Peyer's patch (tissue), 4 donors: Measurements from ENCODE around the gene KLHL40. TPM values are rescaled to one million over a fixed set of nuclear protein-coding genes. Genes with fewer than 3 reads are reported as not detected.

Experiments used
- DNase-seq, 3 donors: peaks; one replicate each; pipeline ENCODE4 v3.0.0-alpha.2; 2017 to 2019
- H3K27ac ChIP-seq, 4 donors: fragments of 200-600 bp; sonication (generic); one replicate each; pipeline ENCODE4 v1.5.1; 2016 to 2019
- H3K27me3 ChIP-seq, 2 donors: fragments of 200-600 bp; sonication (generic); one replicate each; pipeline ENCODE4 v1.5.1; 2019
- H3K36me3 ChIP-seq, 3 donors: fragments of 200-600 bp; sonication (generic); one replicate each; pipeline ENCODE4 v1.5.1; 2016 to 2019
- H3K4me1 ChIP-seq, 4 donors: fragments of 200-600 bp; sonication (generic); one replicate each; pipeline ENCODE4 v1.5.1; 2016 to 2019
- H3K4me3 ChIP-seq, 4 donors: fragments of 200-600 bp; sonication (generic); 1 replicate in 3 of 4; 2 replicates in 1 of 4; pipeline ENCODE4 v1.5.1; 2016 to 2019; ENCODE audit warnings: mild to moderate bottlenecking in 1 of 4
- H3K9me3 ChIP-seq, 4 donors: fragments of 200-600 bp; sonication (generic); one replicate each; pipeline ENCODE4 v1.5.1; 2016 to 2019; ENCODE audit warnings: mild to moderate bottlenecking in 1 of 4
- POLR2A ChIP-seq, 2 donors: fragments of 450-650 bp; IDR thresholded peaks; one replicate each; pipeline ENCODE4 v1.5.1; 2017; ENCODE audit warnings: antibody characterized with exemption in 2 of 2, mild to moderate bottlenecking in 2 of 2, moderate library complexity in 2 of 2
- total RNA-seq, 4 donors: library from RNA; depleted of rRNA; stranded (reverse); fragments of >200 nt; gene quantifications; one replicate each; pipeline ENCODE4 v1.1.0, GENCODE V29; 2016
- TF ChIP-seq, protein P1 (sequence below), 6 experiments: fragments of 450-650 bp in 4 of 6; fragments of 200-600 bp in 2 of 6; sonication (generic) in 1 of 6; IDR thresholded peaks; one replicate each; pipeline ENCODE4 v1.5.1; 2017 to 2019; ENCODE audit warnings: antibody characterized with exemption in 6 of 6, mild to moderate bottlenecking in 3 of 6, moderate library complexity in 1 of 6

Gene KLHL40
- total RNA-seq, 4 donors from 2014 or later: not detected

DNA sequence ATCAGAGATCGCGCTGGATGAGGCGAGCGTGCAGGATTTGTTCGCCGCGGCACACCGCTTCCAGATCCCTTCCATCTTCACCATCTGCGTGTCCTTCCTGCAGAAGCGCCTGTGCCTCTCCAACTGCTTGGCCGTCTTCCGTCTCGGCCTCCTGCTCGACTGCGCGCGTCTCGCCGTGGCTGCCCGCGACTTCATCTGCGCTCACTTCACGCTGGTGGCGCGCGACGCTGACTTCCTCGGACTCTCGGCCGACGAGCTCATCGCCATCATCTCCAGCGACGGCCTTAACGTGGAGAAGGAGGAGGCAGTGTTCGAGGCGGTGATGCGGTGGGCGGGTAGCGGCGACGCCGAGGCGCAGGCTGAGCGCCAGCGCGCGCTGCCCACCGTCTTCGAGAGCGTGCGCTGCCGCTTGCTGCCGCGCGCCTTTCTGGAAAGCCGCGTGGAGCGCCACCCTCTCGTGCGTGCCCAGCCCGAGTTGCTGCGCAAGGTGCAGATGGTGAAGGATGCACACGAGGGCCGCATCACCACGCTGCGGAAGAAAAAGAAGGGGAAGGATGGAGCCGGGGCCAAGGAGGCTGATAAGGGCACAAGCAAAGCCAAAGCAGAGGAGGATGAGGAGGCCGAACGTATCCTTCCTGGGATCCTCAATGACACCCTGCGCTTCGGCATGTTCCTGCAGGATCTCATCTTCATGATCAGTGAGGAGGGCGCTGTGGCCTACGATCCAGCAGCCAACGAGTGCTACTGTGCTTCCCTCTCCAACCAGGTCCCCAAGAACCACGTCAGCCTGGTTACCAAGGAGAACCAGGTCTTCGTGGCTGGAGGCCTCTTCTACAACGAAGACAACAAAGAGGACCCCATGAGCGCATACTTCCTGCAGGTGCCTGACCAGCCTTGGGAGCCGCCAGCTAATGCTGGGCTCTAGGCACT is 819 bp downstream of the KLHL40 start:
- Histone ChIP-seq H3K4me3 (peak overlapping the region in 2 of 4 donors; percentile 13 to 23), H3K27me3 (no peaks in the 10 kb centered on the region), H3K9me3 (no peaks in the 10 kb centered on the region), H3K4me1 (peaks cover 0 to 18% (median 0%) of the 10 kb centered on the region in 4 donors), H3K36me3 (no peaks in the 10 kb centered on the region), H3K27ac (no peak overlapping the region)
- DNase-seq: peak in 1 of 3 donors; percentile 35
- no peak for TF ChIP-seq POLR2A (IDR thresholded peaks at IDR 0.05)
- TF ChIP-seq, protein P1, sequence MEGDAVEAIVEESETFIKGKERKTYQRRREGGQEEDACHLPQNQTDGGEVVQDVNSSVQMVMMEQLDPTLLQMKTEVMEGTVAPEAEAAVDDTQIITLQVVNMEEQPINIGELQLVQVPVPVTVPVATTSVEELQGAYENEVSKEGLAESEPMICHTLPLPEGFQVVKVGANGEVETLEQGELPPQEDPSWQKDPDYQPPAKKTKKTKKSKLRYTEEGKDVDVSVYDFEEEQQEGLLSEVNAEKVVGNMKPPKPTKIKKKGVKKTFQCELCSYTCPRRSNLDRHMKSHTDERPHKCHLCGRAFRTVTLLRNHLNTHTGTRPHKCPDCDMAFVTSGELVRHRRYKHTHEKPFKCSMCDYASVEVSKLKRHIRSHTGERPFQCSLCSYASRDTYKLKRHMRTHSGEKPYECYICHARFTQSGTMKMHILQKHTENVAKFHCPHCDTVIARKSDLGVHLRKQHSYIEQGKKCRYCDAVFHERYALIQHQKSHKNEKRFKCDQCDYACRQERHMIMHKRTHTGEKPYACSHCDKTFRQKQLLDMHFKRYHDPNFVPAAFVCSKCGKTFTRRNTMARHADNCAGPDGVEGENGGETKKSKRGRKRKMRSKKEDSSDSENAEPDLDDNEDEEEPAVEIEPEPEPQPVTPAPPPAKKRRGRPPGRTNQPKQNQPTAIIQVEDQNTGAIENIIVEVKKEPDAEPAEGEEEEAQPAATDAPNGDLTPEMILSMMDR (IDR thresholded peaks at IDR 0.05): no peak

DNA sequence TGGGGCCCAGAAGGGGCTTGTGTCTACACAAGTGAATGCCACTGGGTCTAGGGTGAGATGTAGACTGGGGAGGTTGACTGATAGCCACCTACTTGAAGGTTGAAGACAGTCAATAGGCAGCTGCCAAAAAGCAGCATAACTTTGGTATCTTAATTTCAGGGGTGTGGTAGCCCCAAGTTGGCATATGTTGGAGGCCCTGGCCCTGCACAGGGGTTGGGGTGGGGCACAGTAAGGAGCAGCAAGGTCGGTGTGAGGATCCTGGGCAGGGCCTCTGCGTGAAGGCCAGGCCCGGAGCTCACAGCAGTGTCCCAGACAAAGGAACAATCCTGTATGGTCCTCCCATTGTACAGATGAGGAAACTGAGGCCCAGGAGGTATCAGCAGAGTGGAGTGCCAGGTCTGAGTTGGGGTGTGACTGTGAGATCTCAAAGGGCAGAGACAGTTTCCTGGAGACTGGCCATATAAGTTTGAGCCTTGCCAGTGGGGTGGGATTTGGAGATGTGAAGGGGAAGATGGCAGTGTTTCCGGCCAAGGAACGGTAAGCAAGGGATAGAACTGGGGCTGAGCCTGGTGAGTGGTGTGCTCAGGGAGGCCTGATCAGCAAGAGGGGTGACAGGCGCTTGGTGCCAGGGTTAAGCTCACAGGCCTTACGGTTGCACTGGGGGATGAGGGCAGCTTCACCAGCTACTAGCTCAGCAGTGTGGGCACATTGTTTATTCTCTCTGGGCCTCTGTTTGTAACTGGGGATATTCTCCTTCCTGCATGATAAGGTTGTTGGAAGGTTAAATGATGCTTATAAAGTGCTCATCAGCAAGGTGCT is 1.7 kb downstream of the KLHL40 start:
- no peak overlapping the region for H3K27ac ChIP-seq
- peaks cover 0 to 18% (median 0%) of the 10 kb centered on the region in 4 donors for H3K4me1 ChIP-seq
- H3K4me3 ChIP-seq: no peak overlapping the region
- TF ChIP-seq, protein P1 (IDR thresholded peaks at IDR 0.05): no peak
- no peak for TF ChIP-seq POLR2A (IDR thresholded peaks at IDR 0.05)
- DNase-seq: peak in 1 of 3 donors; percentile 31
- H3K36me3 ChIP-seq: no peaks in the 10 kb centered on the region
- H3K27me3 ChIP-seq: no peaks in the 10 kb centered on the region
- H3K9me3 ChIP-seq: no peaks in the 10 kb centered on the region

DNA sequence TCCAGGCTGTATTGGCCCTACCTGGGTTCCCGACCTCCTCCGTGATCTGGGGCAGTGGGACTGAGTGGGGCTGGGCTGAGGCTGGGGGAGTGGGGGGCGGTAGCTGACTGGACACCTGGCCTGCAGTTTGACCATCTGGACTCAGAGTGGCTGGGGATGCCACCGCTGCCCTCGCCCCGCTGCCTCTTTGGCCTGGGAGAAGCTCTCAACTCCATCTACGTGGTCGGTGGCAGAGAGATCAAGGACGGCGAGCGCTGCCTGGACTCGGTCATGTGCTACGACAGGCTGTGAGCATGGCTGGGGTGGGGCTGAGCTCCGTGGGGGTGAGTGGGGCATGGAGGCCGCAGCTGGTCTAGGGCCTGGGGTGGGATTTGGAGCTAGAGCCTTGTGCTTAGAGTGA is 2.7 kb downstream of the KLHL40 start:
- Histone ChIP-seq H3K27ac (no peak overlapping the region), H3K27me3 (no peaks in the 10 kb centered on the region), H3K4me1 (peaks cover 0 to 18% (median 0%) of the 10 kb centered on the region in 4 donors), H3K36me3 (no peaks in the 10 kb centered on the region), H3K9me3 (no peaks in the 10 kb centered on the region), H3K4me3 (no peak overlapping the region)
- peak in 1 of 3 donors; percentile 28 for DNase-seq
- TF ChIP-seq POLR2A (IDR thresholded peaks at IDR 0.05): no peak
- TF ChIP-seq, protein P1 (IDR thresholded peaks at IDR 0.05): no peak

DNA sequence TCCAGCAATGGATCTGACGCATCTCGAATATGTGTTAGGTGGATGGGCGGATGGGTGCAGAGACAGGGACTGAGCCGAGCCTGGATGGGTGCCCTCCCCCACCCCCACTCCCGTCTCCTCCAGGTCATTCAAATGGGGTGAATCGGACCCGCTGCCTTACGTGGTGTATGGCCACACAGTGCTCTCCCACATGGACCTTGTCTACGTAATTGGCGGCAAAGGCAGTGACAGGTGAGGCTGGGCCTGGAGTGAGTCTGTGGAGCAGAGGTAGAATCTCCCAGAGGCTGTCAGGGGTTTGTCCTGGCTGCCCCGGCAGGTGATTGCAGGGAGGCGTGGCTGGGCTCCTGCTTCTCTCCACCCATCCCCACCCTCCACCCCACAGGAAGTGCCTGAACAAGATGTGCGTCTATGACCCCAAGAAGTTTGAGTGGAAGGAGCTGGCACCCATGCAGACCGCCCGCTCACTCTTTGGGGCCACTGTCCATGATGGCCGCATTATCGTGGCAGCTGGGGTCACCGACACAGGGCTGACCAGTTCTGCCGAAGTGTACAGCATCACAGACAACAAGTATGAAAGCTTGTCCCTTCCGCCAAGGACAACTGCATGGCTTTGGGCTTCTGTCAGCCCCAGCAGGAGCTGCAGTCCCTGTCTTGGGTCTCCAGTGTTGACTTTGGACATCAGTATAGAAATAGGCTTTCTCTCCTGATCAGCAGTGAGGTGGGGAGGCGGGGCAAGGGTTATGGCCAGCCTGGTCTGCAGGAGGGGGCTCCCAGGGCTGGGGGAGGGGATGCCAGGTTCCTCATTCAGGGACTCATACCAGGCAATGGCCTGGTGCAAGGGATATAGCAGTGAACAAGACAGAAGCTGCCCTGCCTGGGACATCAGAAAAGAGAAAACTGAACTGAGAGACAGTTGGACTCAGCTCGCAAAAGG is 3.4 kb downstream of the KLHL40 start:
- Histone ChIP-seq H3K27ac (no peak overlapping the region), H3K4me1 (peaks cover 0 to 12% (median 0%) of the 10 kb centered on the region in 4 donors), H3K4me3 (no peak overlapping the region), H3K9me3 (no peaks in the 10 kb centered on the region), H3K36me3 (no peaks in the 10 kb centered on the region), H3K27me3 (no peaks in the 10 kb centered on the region)
- TF ChIP-seq, protein P1 (IDR thresholded peaks at IDR 0.05): no peak
- TF ChIP-seq POLR2A (IDR thresholded peaks at IDR 0.05): no peak
- DNase-seq: peak in 1 of 3 donors; percentile 46
